GM18517 (cell line): Measurements from ENCODE around the gene SLC25A14.
"Not testable (repeated sequence)": the region's sequence is repeated elsewhere in the genome, so short reads cannot be mapped to it uniquely, and the experiment has no call there.

Experiments used
- ATAC-seq: cut with Tn5 transposase; IDR thresholded peaks from one replicate; pipeline ENCODE4 v1.9.1; 2021; ENCODE audit warnings: mild to moderate bottlenecking, moderate library complexity; ENCODE audit not compliant: unreplicated experiment

The SLC25A14 gene

GRCh38 chrX:130339408-130340222, at the start of gene SLC25A14:
Gene SLC25A14 (plus strand): TSS chrX:130339919. CDS start chrX:130340279, 360 bp downstream.
- peak; percentile 98 for ATAC-seq

GRCh38 chrX:130295519-130296296, 44.0 kb upstream of the SLC25A14 start:
- no peak for ATAC-seq

DNA sequence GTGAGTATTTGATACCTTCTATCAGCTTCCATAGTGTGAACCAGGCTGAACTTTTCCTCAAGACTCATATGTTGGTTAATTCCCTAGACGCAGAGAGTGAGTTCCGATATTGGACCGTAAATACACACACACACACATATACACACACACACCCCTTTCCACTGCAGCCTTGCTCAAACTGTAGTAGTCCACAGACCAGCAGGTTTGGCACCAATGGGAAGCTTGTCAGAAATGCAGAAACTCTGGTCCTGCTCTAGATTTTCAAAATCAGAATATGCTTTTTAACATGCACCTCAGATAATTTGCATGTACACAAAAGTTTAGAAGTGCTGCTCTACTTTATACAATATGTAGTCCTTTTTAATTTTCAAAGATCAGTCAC, 43.4 kb upstream of the SLC25A14 start:
- no peak for ATAC-seq

DNA sequence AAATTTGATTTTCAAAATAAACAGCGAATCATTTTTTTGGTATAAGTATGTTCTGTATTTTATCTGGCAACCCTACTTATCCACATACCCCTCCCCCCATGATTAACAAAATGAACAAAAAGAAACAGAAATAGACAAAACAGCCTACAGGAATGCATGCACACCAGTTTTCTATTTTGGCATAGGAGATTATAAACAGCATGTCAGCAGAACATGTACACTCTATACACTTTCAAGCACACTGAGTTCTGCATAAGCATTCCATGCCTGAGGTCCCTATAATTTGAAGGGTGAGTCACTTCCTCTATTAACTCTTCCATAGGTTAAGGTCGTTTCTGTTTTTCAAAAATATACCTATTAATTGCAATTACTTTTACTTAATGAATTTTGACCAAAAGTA, 43.0 kb upstream of the SLC25A14 start:
- no peak for ATAC-seq

GRCh38 chrX:130299279-130300009, 40.3 kb upstream of the SLC25A14 start:
- ATAC-seq: no peak

DNA sequence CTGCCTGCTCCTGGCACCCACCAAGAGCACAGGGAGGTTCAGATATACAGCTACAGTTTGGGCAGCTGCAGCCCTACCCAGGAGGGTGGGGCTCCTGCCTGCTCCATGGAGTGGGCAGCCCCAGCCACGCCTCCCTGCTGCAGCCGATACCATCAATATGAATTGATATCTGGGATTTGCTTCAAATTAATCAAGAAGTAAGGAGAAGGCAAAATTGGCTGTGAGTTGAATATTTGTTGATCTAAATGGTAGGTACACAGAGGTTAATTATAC, 39.8 kb upstream of the SLC25A14 start:
- no peak for ATAC-seq

DNA sequence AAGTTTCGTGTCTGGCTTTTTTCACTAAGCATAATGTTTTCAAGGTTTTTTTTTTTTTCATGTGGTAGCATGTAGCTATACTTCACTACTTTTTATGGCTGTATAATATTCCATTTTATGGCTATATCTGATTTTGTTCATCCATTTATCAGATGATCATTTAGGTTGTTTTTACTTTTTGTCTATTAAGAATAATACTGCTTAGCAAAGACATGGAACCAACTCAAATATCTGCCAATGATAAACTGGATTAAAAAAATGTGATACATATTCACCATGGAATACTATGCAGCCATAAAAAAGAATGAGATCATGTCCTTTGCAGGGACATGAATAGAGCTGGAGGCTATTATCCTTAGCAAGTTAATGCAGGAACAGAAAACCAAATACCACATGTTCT, 38.3 kb upstream of the SLC25A14 start:
- no peak for ATAC-seq

DNA sequence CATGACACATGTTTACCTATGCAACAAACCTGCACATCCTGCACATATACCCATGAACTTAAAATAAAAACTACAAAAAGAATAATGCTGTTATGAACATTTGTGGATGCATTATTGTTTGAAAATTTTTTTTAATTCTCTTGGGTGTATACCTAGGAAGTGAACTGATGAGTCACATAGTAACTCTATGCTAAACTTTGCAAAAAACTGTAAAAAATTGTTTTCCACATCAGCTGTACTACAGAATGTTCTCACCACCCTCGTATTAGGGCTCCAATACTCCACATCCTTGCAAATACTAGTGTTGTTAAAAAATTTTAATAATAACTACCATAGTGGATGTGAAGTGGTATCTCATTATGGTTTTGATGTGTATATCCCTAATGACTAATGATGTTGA, 37.7 kb upstream of the SLC25A14 start:
- ATAC-seq: no peak

GRCh38 chrX:130304587-130305368, 34.9 kb upstream of the SLC25A14 start:
- no peak for ATAC-seq

DNA sequence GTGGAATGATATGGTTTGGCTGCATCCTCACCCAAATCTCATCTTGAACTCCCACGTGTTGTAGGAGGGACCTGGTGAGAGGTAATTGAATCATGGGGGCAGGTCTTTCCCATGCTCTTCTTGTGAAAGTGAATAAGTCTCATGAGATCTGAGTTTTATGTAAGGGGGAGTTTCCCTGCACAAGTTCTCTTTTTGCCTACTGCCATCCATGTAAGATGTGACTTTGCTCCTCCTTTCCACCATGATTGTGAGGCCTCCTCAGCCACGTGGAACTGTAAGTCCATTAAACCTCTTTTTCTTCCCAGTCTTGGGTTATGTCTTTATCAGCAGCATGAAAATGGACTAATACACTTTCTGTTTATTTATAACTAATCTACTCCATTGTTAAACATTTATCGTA, 19.8 kb upstream of the SLC25A14 start:
- ATAC-seq: not testable (repeated sequence)

DNA sequence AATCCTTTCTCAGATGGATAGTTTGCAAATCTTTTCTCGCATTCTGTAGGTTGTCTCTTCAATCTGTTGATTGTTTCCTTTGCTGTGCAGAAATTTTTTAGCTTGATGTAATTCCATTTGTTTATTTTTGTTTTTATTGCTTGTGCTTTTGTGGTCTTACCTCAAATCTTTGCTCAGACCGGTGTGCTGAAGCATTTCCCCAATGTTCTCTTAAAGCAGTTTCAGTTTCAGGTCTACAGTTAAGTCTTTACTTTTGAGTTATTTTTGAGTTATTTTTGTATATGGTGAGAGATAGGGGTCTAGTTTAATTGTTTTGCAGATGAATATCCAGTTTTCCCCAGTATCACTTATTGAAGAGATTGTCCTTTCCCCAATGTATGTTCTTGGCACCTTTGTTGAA, 18.2 kb upstream of the SLC25A14 start:
- no peak for ATAC-seq

DNA sequence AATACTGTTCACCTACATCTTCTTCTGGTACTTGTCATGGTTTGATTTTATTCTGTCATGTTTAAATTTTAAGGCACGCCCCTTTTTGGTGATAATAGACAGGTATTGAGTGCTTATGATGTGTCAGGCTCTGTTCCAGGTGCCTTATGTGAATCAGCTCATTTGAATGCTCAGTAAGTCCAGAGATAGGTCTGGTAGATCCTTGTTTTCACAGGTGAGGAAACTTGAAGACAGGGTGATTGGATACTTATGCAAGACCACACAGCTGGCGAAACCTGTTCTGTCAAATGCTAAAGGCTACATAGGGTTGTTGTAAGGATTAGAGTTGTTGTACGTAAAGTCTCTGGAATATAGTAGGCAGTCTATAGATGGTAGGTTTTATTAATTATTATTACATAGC, 9.6 kb upstream of the SLC25A14 start:
- no peak for ATAC-seq

- peak; percentile 60 for ATAC-seq
Observed at GRCh38 chrX:130330706-130331105, 9.0 kb upstream of the SLC25A14 start.

- no peak for ATAC-seq
Observed at GRCh38 chrX:130336531-130336930, 3.2 kb upstream of the SLC25A14 start.

DNA sequence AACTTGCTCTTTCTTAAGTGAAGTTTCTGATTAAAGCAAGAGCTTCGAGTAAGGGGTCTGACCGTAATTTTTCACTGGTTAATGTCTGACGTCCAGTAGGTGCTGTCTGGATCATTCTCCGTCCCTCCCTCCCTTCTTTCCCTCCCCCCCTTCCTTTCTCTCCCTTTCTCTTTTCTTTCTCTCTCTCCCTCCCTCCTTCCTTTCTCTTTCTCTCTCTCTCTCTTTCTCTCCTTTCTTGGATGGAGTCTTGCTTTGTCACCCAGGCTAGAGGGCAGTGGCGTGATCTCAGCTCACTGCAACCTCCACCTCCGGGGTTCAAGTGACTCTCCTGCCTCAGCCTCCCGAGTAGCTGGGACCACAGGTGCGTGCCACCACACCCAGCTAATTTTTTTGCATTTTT, 850 bp upstream of the SLC25A14 start:
- not testable (repeated sequence) for ATAC-seq

GRCh38 chrX:130340271-130340670, 552 bp downstream of the SLC25A14 start:
- no peak for ATAC-seq

DNA sequence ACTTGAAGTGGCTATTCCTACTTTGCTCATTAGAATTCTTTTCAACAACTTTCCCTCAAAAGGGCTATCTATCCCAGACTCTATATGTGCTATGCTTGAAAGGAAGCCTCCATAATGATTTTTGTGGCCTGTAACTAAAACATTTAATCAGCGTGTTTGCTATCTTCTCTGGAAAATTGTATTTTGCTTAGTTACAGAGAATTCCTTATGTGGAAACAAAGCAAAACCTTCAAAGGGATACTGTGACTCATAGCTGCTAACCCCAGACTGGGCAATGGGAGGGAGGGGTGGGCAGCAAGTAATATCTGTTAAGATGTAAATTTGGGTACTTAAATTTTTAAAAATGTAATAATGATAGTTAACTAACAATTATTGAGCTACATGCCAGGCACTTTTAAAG, 3.7 kb downstream of the SLC25A14 start:
- no peak for ATAC-seq

DNA sequence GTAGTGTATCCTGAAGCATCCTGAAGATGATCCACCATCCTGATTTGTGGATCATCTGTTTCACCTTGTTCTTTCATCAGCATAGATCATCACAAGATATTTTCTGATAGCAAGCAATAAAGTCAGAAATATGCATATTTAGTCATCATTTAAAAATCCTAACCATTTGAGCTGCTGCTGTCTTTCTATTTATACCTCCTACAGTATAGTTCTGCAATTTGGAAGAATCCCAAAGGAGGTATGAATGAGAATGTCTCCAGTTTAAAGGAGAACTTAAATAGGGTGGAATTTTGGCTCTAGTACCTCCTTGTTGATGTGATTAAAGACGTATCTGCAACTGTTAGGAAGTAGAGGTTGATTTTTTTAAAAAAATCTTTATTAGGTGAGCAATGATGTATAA, 7.6 kb downstream of the SLC25A14 start:
- no peak for ATAC-seq

GRCh38 chrX:130351567-130351966, 11.8 kb downstream of the SLC25A14 start:
- ATAC-seq: no peak

GRCh38 chrX:130352050-130352449, 12.3 kb downstream of the SLC25A14 start:
- ATAC-seq: not testable (repeated sequence)

DNA sequence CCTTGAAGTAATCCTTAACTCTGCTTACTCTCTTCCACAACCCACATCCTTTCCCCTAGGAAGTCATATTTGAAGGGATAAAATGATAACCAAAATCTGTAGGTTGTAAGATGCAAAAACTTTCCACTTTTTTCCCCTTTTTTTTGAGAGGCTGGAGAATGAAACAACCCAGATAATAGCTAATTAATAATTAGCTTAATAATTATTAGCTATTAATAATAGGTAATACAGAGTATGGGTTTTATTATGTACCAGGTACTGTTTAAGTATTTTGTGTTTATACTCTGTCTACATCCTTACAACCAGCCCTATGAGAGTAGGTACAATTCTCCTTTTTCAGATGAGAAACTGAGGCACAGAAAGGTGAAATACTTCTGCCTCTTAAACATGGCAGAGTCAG, 36.4 kb downstream of the SLC25A14 start:
- no peak for ATAC-seq
